AG09319 (cell line): ENCODE measurements around the gene MLLT1.

ENCODE experiments used
- DNase-seq: peaks from one replicate; pipeline ENCODE4 v3.0.0-alpha.2; 2010; ENCODE audit warnings: low read depth; ENCODE audit errors: extremely low read depth
- TF ChIP-seq, protein P1 (sequence below): IDR thresholded peaks from 2 replicates; pipeline ENCODE4 v1.5.1; 2011; ENCODE audit warnings: low read depth, mild to moderate bottlenecking, inconsistent platforms, low read length, moderate library complexity

MLLT1 gene

DNA sequence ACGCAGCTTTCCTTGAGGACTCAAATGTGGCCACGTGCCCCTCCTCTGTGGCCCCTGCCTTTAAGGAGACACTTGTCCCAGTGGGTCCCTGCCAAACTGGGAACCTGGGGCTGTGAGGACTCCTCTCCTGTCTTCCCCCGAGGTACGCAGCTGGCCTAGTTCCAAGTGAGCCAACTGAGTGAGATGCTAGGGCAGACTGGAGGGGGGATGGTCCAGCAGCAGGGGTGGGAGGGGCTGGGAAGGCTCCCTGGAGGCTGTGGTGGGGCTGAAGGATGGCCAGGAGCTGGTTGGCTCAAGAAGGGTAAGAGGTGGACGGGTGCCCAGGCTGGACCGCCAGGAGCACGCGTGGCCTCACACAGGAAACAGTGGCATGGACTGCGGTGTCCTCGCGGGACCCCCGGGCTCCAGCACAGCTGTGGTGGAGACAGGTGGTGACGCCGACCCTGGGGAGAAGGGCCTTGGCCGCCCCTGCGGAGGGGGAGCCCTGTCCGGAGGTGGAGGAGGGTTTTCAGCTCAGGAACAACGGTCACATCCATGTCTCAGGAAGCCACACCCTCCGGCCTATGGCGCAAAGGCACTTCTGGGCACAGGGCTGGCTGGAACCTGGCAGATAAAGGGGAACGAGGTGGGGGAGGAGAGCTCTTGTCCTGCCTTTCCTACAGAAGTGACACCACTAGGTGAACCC lies 45.8 kb downstream of the MLLT1 start:
- DNase-seq, result no peak
- TF ChIP-seq, protein P1, sequence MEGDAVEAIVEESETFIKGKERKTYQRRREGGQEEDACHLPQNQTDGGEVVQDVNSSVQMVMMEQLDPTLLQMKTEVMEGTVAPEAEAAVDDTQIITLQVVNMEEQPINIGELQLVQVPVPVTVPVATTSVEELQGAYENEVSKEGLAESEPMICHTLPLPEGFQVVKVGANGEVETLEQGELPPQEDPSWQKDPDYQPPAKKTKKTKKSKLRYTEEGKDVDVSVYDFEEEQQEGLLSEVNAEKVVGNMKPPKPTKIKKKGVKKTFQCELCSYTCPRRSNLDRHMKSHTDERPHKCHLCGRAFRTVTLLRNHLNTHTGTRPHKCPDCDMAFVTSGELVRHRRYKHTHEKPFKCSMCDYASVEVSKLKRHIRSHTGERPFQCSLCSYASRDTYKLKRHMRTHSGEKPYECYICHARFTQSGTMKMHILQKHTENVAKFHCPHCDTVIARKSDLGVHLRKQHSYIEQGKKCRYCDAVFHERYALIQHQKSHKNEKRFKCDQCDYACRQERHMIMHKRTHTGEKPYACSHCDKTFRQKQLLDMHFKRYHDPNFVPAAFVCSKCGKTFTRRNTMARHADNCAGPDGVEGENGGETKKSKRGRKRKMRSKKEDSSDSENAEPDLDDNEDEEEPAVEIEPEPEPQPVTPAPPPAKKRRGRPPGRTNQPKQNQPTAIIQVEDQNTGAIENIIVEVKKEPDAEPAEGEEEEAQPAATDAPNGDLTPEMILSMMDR, result no peak

DNA sequence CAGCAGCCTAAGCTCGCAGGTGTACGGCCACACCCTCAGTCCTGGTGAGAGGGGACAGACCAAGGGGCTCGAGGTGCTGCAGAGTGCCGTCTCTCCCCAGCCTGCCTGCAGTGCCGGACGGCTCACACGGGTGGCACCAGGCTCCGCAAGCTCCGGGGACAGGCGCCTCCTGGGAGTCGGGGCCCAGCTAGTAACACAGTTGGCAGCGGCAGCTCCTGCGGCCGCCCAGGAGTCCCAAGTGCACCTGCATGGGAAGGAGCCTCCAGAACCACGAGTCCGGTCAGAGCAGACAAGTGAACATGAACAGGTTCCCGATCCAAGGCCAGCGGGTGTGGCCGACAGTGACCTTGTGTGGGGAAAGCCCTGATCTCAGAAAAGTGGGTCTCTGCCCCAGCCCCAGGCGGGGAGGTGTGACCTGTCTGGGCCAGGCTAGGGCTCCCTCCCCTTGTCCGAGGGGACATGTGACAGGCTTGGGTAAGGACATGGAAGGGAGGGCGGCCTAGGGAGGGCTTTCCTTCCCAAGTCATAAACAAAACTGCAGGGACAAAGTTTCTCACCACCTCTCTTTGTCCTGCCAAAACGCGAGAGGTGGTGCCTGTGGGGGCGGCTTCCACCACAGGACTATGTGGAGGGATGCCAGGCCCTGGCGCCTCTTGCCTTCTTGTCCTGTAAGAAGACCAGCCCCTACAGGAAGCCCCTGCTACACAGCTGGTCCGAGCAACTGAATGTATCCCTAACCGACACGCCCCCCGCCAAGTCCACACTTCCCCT lies 46.5 kb downstream of the MLLT1 start:
- TF ChIP-seq, protein P1, result no peak
- DNase-seq, result no peak

GRCh38 chr19:6232601-6233055 lies 47.1 kb downstream of the MLLT1 start:
- TF ChIP-seq, protein P1, result no peak
- DNase-seq, result peak; percentile 54

DNA sequence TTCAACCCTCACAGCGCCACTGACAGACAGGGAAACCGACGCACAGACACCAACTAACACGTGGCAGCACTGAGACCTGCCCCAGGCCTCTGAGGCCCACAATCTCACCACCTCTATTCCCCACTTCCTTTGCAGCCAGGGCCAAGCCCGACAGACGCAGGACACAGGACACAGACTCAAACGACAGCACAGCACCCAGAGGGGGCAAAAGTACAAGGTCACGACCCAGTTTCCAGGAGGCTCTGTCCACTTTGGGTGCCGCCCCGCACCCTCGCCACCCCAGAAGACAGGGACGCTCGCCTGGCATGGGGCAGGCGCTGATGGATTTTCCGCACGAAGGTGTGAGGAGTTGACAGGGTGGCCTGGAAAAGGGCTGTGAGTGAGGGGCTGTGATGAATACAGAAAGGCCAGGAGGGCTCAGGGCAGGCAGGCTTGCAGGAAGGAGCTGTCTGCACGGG lies 48.8 kb downstream of the MLLT1 start:
- TF ChIP-seq, protein P1, result no peak
- no peak for DNase-seq

DNA sequence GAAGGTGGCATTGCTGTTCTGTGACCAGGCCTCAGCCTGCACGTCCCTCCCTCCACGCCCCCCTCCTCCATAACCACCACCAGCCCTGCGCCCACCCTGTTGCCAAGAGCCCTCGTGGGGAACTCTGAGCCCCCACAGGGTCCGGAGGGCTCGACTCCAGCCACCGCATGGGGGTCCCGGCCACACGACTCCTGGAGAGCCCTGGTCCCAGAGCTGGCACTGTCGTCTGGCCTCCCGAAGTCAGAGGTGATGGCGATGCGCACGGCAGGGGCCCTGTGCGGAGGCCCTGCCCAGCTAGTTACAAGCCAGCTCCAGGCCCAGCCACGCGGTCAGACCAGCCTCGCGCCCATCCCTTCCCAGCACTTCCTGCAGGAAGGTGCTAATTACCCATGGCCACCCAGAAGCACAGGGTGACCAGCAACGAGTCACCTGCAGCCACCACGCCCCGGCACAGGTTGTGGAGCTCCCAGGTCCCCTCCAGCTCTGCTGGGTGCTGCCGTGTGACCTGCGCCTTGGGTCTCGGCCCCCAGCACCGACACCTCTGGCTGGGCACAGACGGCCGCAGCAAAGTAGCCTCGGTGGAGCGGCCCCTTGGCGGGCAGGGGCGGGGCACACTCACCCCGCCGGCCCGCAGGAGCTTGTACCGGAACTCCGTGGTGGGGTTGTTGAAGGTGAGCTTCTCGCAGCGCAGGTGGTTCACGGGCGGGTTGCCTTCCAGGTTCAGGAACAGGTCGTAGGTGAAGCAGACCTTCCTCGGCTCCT lies 49.6 kb downstream of the MLLT1 start:
- TF ChIP-seq, protein P1, result no peak
- no peak for DNase-seq

DNA sequence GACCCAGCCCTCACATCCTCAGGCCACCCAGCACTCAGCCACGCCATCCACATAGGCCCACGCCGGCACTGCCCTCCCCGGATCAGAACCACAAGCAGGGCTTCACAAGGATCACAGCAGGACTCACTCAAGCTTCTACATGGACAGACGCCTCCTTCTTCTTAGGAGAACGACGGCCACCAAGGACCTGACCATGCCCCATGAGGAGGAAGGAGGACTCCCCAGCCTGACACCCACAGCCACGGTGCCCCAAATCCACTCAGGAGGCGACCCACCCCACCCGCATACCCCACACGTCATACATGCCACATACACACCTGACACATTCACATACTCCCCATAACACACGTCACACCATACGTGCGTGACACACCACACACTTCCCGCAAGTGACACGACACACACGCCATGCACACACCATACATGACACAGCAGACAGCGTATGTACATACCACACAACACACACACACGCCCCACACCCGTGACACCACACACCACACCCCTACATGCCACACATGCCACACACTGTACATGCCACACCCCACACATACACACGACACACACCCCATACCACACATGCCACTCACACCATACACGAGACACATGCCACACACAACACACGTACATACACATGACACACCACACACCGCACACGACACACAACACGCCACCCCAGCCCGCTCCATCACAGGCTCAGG lies 50.4 kb downstream of the MLLT1 start:
- TF ChIP-seq, protein P1, result no peak
- DNase-seq, result no peak
